WI38 (cell line): Measurements from ENCODE around the gene PRDM13.
"Not testable (repeated sequence)": the region's sequence is repeated elsewhere in the genome, so short reads cannot be mapped to it uniquely, and the experiment has no call there.

ENCODE experiments used
- H3K4me3 ChIP-seq: 2 replicates; pipeline ENCODE4 v1.5.1; 2011; ENCODE audit warnings: low read depth, mild to moderate bottlenecking, control low read depth, low read length
- CTCF ChIP-seq: IDR thresholded peaks from 2 replicates; pipeline ENCODE4 v1.5.1; 2012; ENCODE audit warnings: low read depth, mild to moderate bottlenecking, control low read depth, low read length

Gene PRDM13

GRCh38 chr6:99645986-99646385 is 39.4 kb downstream of the PRDM13 start:
- no peak for TF ChIP-seq CTCF
- no peak overlapping the region for H3K4me3 ChIP-seq

GRCh38 chr6:99650091-99650571 is 43.5 kb downstream of the PRDM13 start:
- not testable (repeated sequence) for H3K4me3 ChIP-seq

GRCh38 chr6:99660206-99660605 is 53.6 kb downstream of the PRDM13 start:
- no peak for TF ChIP-seq CTCF
- no peak overlapping the region for H3K4me3 ChIP-seq

- no peak for TF ChIP-seq CTCF
- H3K4me3 ChIP-seq = no peak overlapping the region
Observed at GRCh38 chr6:99661870-99662269, 55.2 kb downstream of the PRDM13 start.

- H3K4me3 ChIP-seq = no peak overlapping the region
- no peak for TF ChIP-seq CTCF
Observed at GRCh38 chr6:99662616-99663015, 56.0 kb downstream of the PRDM13 start.
